ENCODE results near the gene CGRRF1.
A peak's percentile ranks its signal among the peaks of the same experiment; 100 is the strongest.

CGRRF1 gene, protein sequence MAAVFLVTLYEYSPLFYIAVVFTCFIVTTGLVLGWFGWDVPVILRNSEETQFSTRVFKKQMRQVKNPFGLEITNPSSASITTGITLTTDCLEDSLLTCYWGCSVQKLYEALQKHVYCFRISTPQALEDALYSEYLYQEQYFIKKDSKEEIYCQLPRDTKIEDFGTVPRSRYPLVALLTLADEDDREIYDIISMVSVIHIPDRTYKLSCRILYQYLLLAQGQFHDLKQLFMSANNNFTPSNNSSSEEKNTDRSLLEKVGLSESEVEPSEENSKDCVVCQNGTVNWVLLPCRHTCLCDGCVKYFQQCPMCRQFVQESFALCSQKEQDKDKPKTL

DNA sequence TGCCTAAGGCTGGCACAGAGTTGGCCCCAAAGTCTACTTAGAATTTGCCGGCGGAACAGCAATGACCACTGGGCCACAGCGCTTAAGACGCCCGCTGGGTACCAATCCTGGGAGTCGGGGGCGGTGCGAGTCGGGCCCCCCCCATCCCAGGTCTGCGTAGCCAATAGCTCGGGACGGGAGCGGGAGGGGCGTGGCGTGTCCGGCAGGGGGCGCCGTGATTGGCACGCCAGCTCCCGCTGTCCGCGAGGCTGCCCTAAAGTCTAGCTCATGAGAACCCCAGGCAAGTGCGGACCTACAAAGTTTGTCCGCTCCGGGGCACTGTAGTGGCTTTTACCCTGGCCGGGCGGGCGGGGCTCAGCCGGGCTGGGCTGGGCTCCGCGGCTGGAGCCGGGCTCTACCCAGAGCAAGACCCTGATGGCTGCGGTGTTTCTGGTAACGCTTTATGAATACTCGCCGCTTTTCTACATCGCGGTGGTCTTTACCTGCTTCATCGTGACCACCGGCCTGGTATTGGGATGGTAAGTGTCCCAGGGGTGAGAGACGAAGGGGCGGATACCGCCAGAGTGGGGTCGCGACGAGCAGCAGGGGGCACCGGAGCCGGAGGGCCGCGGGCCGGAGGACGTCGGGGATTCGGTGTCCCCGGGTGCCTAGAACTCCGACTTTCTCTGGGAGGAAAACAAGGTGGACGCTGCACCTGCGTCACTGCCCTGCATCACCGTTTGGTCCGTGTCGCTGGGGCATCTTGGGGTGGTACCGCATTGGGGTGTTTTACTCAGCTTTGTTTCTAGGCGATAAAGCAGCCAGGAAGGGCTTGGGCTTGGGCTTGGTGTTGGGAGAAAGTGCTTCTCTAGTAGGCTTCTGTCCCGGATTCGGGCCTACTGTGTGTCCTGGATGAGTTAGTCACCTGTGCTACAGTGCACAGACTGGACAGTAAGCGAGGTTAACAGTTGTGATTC is at the start of gene CGRRF1:
TSS of gene CGRRF1 (plus strand) at position 361 of the 956 bp plus-strand sequence. CDS start at position 415, 54 bp downstream.
- Histone ChIP-seq H3K27ac (ENCODE audit: low read depth, low read length) (peak within 1 kb of the TSS; percentile 49), H3K4me3 (ENCODE audit: low read depth in 1 of 5, low read length in 5 of 5) (peak within 1 kb of the TSS; percentile 89 to 98 (median 98)), H3K36me3 (ENCODE audit: control insufficient read depth in 5 of 5, insufficient read depth in 5 of 5, low read length in 5 of 5) (peaks cover 0 to 3% (median 0%) of the 10 kb centered on the region in 5 donors), H3K9ac (ENCODE audit: low read length in 5 of 5) (peak within 1 kb of the TSS; percentile 86 to 98 (median 90)), H3K4me1 (ENCODE audit: control insufficient read depth in 5 of 5, insufficient read depth in 5 of 5, low read length in 5 of 5) (peaks cover 5 to 24% (median 20%) of the 10 kb centered on the region in 5 donors), H3K27me3 (ENCODE audit: control insufficient read depth in 5 of 5, insufficient read depth in 4 of 5, low read length in 5 of 5) (no peaks in the 10 kb centered on the region), H3K9me3 (ENCODE audit: control insufficient read depth in 5 of 5, low read length in 5 of 5) (no peaks in the 10 kb centered on the region)

DNA sequence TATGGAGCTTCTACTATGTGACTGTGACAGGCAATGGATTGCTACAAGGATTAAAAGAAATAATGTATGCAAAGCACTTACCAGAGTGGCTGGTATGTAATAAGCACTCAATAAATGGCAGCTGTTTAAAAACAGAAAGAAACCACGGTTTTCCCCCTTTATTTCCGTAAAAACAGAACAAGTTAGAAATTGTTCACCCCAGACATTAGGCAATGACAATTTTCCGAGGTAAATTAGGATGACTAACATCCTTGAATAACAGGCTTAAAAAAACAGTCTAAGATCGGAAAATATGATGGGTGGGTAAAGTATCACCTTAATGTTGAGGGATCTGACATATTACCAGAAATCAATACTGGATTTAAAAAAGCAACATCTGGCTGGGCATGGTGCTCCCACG is 47.7 kb upstream of the CGRRF1 start:
- Histone ChIP-seq H3K27me3 (ENCODE audit: control insufficient read depth in 5 of 5, insufficient read depth in 4 of 5, low read length in 5 of 5) (no peaks in the 10 kb centered on the region), H3K9me3 (ENCODE audit: control insufficient read depth in 5 of 5, low read length in 5 of 5) (peaks cover 0 to 2% (median 0%) of the 10 kb centered on the region in 5 donors)

DNA sequence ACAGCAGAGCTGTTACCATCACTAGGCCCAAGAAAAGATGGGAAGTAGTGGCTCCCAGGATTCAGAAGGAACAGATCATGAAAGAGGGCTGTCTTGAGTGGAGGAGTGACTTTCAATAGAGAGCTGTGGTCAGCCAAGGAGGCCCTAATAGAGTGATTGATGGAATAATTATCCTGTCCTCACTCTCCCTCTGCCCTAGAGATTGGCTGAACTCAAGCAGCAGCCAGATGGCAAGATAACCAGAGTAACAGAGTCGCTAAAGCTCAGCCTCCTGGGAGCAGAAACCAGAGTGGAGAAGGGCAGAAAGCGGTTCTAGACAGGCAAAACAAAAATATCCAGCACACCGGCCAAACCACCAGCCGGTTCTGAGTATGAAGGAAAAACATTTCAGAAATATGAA is 44.1 kb upstream of the CGRRF1 start:
- Histone ChIP-seq H3K36me3 (ENCODE audit: control insufficient read depth in 5 of 5, insufficient read depth in 5 of 5, low read length in 5 of 5) (peaks cover 0 to 4% (median 2%) of the 10 kb centered on the region in 5 donors), H3K9ac (ENCODE audit: low read length in 5 of 5) (no peak overlapping the region), H3K27me3 (ENCODE audit: control insufficient read depth in 5 of 5, insufficient read depth in 4 of 5, low read length in 5 of 5) (no peaks in the 10 kb centered on the region), H3K27ac (ENCODE audit: low read depth, low read length) (no peak overlapping the region), H3K4me1 (ENCODE audit: control insufficient read depth in 5 of 5, insufficient read depth in 5 of 5, low read length in 5 of 5) (peaks cover 0 to 3% (median 0%) of the 10 kb centered on the region in 5 donors), H3K9me3 (ENCODE audit: control insufficient read depth in 5 of 5, low read length in 5 of 5) (peaks cover 4 to 8% (median 6%) of the 10 kb centered on the region in 5 donors), H3K4me3 (ENCODE audit: low read depth in 1 of 5, low read length in 5 of 5) (no peak overlapping the region)

More for the DNA sequence above, 47.7 kb upstream of the CGRRF1 start:
- Histone ChIP-seq H3K36me3 (ENCODE audit: control insufficient read depth in 5 of 5, insufficient read depth in 5 of 5, low read length in 5 of 5) (no peaks in the 10 kb centered on the region), H3K27ac (ENCODE audit: low read depth, low read length) (no peak overlapping the region), H3K4me3 (ENCODE audit: low read depth in 1 of 5, low read length in 5 of 5) (no peak overlapping the region), H3K9ac (ENCODE audit: low read length in 5 of 5) (no peak overlapping the region), H3K4me1 (ENCODE audit: control insufficient read depth in 5 of 5, insufficient read depth in 5 of 5, low read length in 5 of 5) (peaks cover 0 to 3% (median 0%) of the 10 kb centered on the region in 5 donors)

DNA sequence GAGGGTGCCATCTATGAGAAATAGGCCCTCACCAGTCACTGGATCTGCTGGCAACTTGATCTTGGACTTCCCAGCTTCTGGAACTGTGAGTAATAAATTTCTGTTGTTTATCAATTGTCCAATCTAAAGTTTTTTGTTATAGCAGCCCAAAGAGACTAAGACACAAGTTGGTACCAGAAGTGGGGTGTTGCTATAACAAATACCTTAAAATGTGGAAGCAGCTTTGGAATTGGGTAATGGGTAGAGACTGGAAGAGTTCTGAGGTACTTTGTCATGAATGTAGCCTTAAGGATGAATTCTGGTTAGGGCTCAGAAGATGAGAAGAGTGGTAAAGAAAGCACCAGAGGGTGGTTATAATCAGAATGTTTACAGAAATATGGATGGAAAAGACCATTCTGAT is 42.4 kb upstream of the CGRRF1 start:
- no peak overlapping the region for H3K27ac ChIP-seq (ENCODE audit: low read depth, low read length)
- peaks cover 0 to 12% (median 11%) of the 10 kb centered on the region in 5 donors for H3K36me3 ChIP-seq (ENCODE audit: control insufficient read depth in 5 of 5, insufficient read depth in 5 of 5, low read length in 5 of 5)
- H3K27me3 ChIP-seq (ENCODE audit: control insufficient read depth in 5 of 5, insufficient read depth in 4 of 5, low read length in 5 of 5) = no peaks in the 10 kb centered on the region
- no peak overlapping the region for H3K9ac ChIP-seq (ENCODE audit: low read length in 5 of 5)
- peaks cover 0 to 3% (median 0%) of the 10 kb centered on the region in 5 donors for H3K4me1 ChIP-seq (ENCODE audit: control insufficient read depth in 5 of 5, insufficient read depth in 5 of 5, low read length in 5 of 5)
- H3K4me3 ChIP-seq (ENCODE audit: low read depth in 1 of 5, low read length in 5 of 5) = no peak overlapping the region
- peaks cover 4 to 8% (median 6%) of the 10 kb centered on the region in 5 donors for H3K9me3 ChIP-seq (ENCODE audit: control insufficient read depth in 5 of 5, low read length in 5 of 5)

DNA sequence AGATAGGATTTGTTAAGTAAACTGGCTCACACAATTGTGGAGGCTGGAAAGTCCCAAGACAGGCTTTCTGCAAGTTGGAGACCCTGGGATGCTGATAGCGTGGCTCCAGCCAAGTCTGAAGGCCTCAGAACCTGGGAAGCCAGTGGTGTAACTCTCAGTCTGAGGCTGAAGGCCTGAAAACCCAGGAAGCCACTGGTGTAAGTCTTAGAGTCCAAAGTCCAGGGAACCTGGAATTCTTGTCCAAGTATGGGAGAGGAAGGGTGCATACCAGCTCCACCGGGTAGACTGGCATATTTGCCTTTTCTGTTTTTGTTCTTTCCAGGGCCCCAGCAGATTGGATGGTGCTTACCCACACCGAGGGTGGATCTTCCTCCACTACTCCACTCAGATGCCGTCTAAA is 39.0 kb upstream of the CGRRF1 start:
- peaks cover 0 to 14% (median 2%) of the 10 kb centered on the region in 5 donors for H3K4me1 ChIP-seq (ENCODE audit: control insufficient read depth in 5 of 5, insufficient read depth in 5 of 5, low read length in 5 of 5)
- no peaks in the 10 kb centered on the region for H3K27me3 ChIP-seq (ENCODE audit: control insufficient read depth in 5 of 5, insufficient read depth in 4 of 5, low read length in 5 of 5)
- H3K9ac ChIP-seq (ENCODE audit: low read length in 5 of 5) = no peak overlapping the region
- peaks cover 2 to 29% (median 11%) of the 10 kb centered on the region in 5 donors for H3K36me3 ChIP-seq (ENCODE audit: control insufficient read depth in 5 of 5, insufficient read depth in 5 of 5, low read length in 5 of 5)
- H3K4me3 ChIP-seq (ENCODE audit: low read depth in 1 of 5, low read length in 5 of 5) = no peak overlapping the region
- peaks cover 4 to 8% (median 6%) of the 10 kb centered on the region in 5 donors for H3K9me3 ChIP-seq (ENCODE audit: control insufficient read depth in 5 of 5, low read length in 5 of 5)
- H3K27ac ChIP-seq (ENCODE audit: low read depth, low read length) = no peak overlapping the region

DNA sequence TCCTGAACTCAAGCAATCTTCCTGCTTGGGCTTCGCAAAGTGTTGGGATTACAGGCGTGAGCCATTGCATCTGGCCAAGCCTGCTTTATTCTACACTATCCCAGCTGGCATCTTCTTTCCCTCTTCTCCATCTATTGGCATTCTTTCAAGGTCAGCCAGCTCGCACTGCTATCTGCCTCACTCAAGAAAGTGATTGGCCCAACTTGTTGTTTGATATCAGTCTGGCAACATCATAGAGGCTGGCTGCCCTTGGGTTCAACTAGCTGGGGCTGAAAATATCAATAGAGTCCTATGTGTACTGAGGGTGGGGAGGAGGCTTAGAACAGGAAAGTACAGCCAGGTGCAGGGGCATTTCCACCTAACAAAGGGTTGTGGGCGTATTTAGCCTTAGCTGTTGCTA is 38.1 kb upstream of the CGRRF1 start:
- Histone ChIP-seq H3K4me3 (ENCODE audit: low read depth in 1 of 5, low read length in 5 of 5) (no peak overlapping the region), H3K27ac (ENCODE audit: low read depth, low read length) (no peak overlapping the region), H3K9me3 (ENCODE audit: control insufficient read depth in 5 of 5, low read length in 5 of 5) (peaks cover 4 to 8% (median 6%) of the 10 kb centered on the region in 5 donors), H3K36me3 (ENCODE audit: control insufficient read depth in 5 of 5, insufficient read depth in 5 of 5, low read length in 5 of 5) (peaks cover 3 to 29% (median 11%) of the 10 kb centered on the region in 5 donors), H3K9ac (ENCODE audit: low read length in 5 of 5) (no peak overlapping the region), H3K4me1 (ENCODE audit: control insufficient read depth in 5 of 5, insufficient read depth in 5 of 5, low read length in 5 of 5) (peaks cover 0 to 18% (median 3%) of the 10 kb centered on the region in 5 donors), H3K27me3 (ENCODE audit: control insufficient read depth in 5 of 5, insufficient read depth in 4 of 5, low read length in 5 of 5) (no peaks in the 10 kb centered on the region)

DNA sequence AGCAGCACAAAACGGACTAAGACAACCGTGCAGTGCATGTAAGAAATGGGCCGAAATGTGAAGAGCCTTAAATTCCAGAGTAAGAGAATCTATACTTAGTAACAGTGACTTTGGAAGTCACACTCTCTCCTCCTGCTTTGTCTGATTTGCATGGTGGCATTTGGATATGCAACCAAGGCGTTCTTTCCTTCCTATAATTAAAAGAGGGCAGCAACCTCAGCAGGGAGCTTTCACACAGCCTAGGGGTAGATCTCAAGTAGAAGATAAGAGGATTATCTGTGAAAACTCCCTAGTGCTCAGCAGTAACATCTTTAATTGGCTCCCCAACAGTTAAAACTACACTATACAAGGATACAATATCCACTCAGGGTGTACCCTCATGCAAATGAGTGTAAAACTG is 37.4 kb upstream of the CGRRF1 start:
- H3K27me3 ChIP-seq (ENCODE audit: control insufficient read depth in 5 of 5, insufficient read depth in 4 of 5, low read length in 5 of 5) = no peaks in the 10 kb centered on the region
- no peak overlapping the region for H3K27ac ChIP-seq (ENCODE audit: low read depth, low read length)
- H3K9me3 ChIP-seq (ENCODE audit: control insufficient read depth in 5 of 5, low read length in 5 of 5) = peaks cover 3 to 7% (median 4%) of the 10 kb centered on the region in 5 donors
- peaks cover 0 to 18% (median 3%) of the 10 kb centered on the region in 5 donors for H3K4me1 ChIP-seq (ENCODE audit: control insufficient read depth in 5 of 5, insufficient read depth in 5 of 5, low read length in 5 of 5)
- no peak overlapping the region for H3K4me3 ChIP-seq (ENCODE audit: low read depth in 1 of 5, low read length in 5 of 5)
- peaks cover 8 to 29% (median 11%) of the 10 kb centered on the region in 5 donors for H3K36me3 ChIP-seq (ENCODE audit: control insufficient read depth in 5 of 5, insufficient read depth in 5 of 5, low read length in 5 of 5)
- no peak overlapping the region for H3K9ac ChIP-seq (ENCODE audit: low read length in 5 of 5)

DNA sequence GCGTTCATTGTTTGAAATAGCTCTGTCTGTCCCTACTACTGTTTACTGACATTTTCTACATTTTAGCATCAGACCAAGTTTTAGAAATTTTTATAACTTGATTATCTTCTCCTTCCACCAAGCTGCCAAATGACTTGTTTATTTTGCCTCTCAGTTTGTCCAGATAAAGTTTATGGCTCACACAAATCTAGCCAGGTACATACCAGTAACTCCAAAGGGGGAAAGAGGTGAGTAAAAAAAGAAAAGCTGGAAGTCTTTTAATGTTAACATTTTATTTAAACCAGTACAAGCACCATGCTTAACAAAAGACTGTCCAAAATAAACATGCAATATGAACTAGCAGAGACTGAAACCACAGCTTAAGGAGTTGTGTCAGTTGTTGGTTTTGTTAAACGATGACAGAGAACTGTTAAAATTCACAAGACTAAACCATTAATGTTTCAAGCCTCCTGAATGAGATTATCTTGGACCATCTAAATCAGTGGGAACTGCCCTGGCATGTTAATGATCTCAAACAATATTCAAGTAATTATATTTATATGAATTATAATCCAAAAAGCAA is 35.4 kb upstream of the CGRRF1 start:
- Histone ChIP-seq H3K4me3 (ENCODE audit: low read depth in 1 of 5, low read length in 5 of 5) (no peak overlapping the region), H3K9me3 (ENCODE audit: control insufficient read depth in 5 of 5, low read length in 5 of 5) (no peaks in the 10 kb centered on the region), H3K27ac (ENCODE audit: low read depth, low read length) (no peak overlapping the region), H3K36me3 (ENCODE audit: control insufficient read depth in 5 of 5, insufficient read depth in 5 of 5, low read length in 5 of 5) (peaks cover 14 to 32% (median 24%) of the 10 kb centered on the region in 5 donors), H3K27me3 (ENCODE audit: control insufficient read depth in 5 of 5, insufficient read depth in 4 of 5, low read length in 5 of 5) (no peaks in the 10 kb centered on the region), H3K4me1 (ENCODE audit: control insufficient read depth in 5 of 5, insufficient read depth in 5 of 5, low read length in 5 of 5) (peaks cover 0 to 26% (median 7%) of the 10 kb centered on the region in 5 donors), H3K9ac (ENCODE audit: low read length in 5 of 5) (no peak overlapping the region)

DNA sequence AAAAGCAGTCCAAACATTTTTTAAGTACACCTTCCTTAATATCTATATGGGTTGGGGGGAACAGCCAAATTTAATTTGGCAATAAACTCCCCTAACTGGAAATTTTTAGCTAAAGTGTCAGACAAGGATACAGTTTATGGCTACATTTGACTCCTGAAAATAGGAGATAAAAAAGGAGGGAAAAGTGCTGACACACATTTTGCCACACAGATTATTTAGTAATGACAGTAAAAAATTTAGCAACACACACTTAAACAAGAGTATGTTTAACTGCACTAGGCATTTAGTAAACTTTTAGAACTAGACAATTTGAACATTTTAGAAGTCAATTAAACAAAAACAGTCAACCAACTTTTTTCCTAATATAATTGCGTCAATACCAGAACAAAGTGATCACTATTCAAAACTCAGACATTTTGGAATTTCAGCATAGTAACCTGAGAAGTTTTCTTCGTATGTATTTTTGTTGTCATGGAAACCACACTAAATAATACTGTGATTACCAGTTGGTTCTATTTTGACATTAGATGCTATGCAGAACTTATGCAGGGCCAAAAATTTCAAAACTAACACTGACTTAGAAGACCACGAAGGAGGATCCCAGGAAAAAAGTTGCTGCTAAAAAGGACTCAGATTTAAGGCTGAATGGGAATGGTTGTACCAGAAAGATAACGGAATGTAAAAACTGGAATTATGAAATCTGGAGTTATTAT is 34.4 kb upstream of the CGRRF1 start:
- peak overlapping the region; percentile 15 for H3K27ac ChIP-seq (ENCODE audit: low read depth, low read length)
- H3K4me3 ChIP-seq (ENCODE audit: low read depth in 1 of 5, low read length in 5 of 5) = no peak overlapping the region
- H3K36me3 ChIP-seq (ENCODE audit: control insufficient read depth in 5 of 5, insufficient read depth in 5 of 5, low read length in 5 of 5) = peaks cover 14 to 36% (median 26%) of the 10 kb centered on the region in 5 donors
- no peaks in the 10 kb centered on the region for H3K9me3 ChIP-seq (ENCODE audit: control insufficient read depth in 5 of 5, low read length in 5 of 5)
- H3K4me1 ChIP-seq (ENCODE audit: control insufficient read depth in 5 of 5, insufficient read depth in 5 of 5, low read length in 5 of 5) = peaks cover 0 to 26% (median 7%) of the 10 kb centered on the region in 5 donors
- H3K9ac ChIP-seq (ENCODE audit: low read length in 5 of 5) = no peak overlapping the region
- no peaks in the 10 kb centered on the region for H3K27me3 ChIP-seq (ENCODE audit: control insufficient read depth in 5 of 5, insufficient read depth in 4 of 5, low read length in 5 of 5)
